Hematopoietic multipotent progenitor cell treated with erythropoietin and hydrocortisone succinate and interleukin-3 and kit ligand, for 17 days (in vitro differentiated cells): ENCODE data around the gene SPIC.
"Not testable (repeated sequence)": the region's sequence is repeated elsewhere in the genome, so short reads cannot be mapped to it uniquely, and the experiment has no call there.

Experiments
- DNase-seq: peaks from one replicate; pipeline ENCODE4 v3.0.0-alpha.2; 2015; ENCODE audit warnings: low spot score

Gene SPIC

GRCh38 chr12:101474711-101475386 is at the start of gene SPIC:
Gene SPIC (plus strand): TSS chr12:101475336. CDS start chr12:101476905, 1,569 bp downstream.
- DNase-seq, result no peak

- DNase-seq, result no peak
These were observed 44.7 kb upstream of the SPIC start for GRCh38 chr12:101430456-101430855.

GRCh38 chr12:101436136-101436535 is 39.0 kb upstream of the SPIC start:
- no peak for DNase-seq

- no peak for DNase-seq
These were observed 35.9 kb upstream of the SPIC start for GRCh38 chr12:101439236-101439635.

- DNase-seq, result no peak
These were observed 33.5 kb upstream of the SPIC start for GRCh38 chr12:101441461-101442224.

- DNase-seq, result no peak
These were observed 19.5 kb upstream of the SPIC start for GRCh38 chr12:101455685-101456084.

GRCh38 chr12:101459642-101460346 is 15.3 kb upstream of the SPIC start:
- DNase-seq, result no peak

- no peak for DNase-seq
These were observed 6.2 kb upstream of the SPIC start for GRCh38 chr12:101468948-101469347.

GRCh38 chr12:101470939-101471338 is 4.2 kb upstream of the SPIC start:
- no peak for DNase-seq

- not testable (repeated sequence) for DNase-seq
These were observed 3.3 kb upstream of the SPIC start for GRCh38 chr12:101471878-101472277.

GRCh38 chr12:101474248-101474647 is 888 bp upstream of the SPIC start:
- DNase-seq, result no peak

GRCh38 chr12:101475751-101476305 is 692 bp downstream of the SPIC start:
- no peak for DNase-seq

- DNase-seq, result no peak
These were observed 5.7 kb downstream of the SPIC start for GRCh38 chr12:101480849-101481248.

GRCh38 chr12:101485021-101485420 is 9.9 kb downstream of the SPIC start:
- DNase-seq, result no peak

- no peak for DNase-seq
These were observed 13.3 kb downstream of the SPIC start for GRCh38 chr12:101488469-101488868.

- DNase-seq, result no peak
These were observed 15.3 kb downstream of the SPIC start for GRCh38 chr12:101490286-101490920.

GRCh38 chr12:101491329-101491728 is 16.2 kb downstream of the SPIC start:
- DNase-seq, result no peak

GRCh38 chr12:101493556-101493955 is 18.4 kb downstream of the SPIC start:
- DNase-seq, result no peak

- DNase-seq, result no peak
These were observed 23.1 kb downstream of the SPIC start for GRCh38 chr12:101498252-101498651.

GRCh38 chr12:101501410-101501995 is 26.4 kb downstream of the SPIC start:
- no peak for DNase-seq

GRCh38 chr12:101521136-101521535 is 46.0 kb downstream of the SPIC start:
- no peak for DNase-seq

- DNase-seq, result no peak
These were observed 52.5 kb downstream of the SPIC start for GRCh38 chr12:101527682-101528081.
